Right cardiac atrium (tissue), 5 donors: Measurements from ENCODE around the gene FAM107B. TPM values are rescaled to one million over a fixed set of nuclear protein-coding genes. Genes with fewer than 3 reads are reported as not detected.
A peak's percentile ranks its signal among the peaks of the same experiment; 100 is the strongest.

Source experiments
- ATAC-seq, 2 donors: fragments of 200-7000 bp; cut with Tn5 transposase; one replicate each; pipeline versions ENCODE4 v1.8.0 to v1.9.1; 2020; ENCODE audit warnings: moderate library complexity in 2 of 2, mild to moderate bottlenecking in 1 of 2
- DNase-seq, 3 donors: peaks; one replicate each; pipeline ENCODE4 v3.0.0-alpha.2; 2020
- H3K27ac ChIP-seq: one replicate; pipeline ENCODE4 v1.5.1; 2013; ENCODE audit warnings: mild to moderate bottlenecking, low read length, control low read depth, moderate library complexity
- H3K27me3 ChIP-seq: one replicate; pipeline ENCODE4 v1.6.1; 2013; ENCODE audit not compliant: control insufficient read depth, insufficient read depth
- H3K4me1 ChIP-seq: one replicate; pipeline ENCODE4 v1.6.1; 2013; ENCODE audit warnings: low read length; ENCODE audit not compliant: control insufficient read depth, insufficient read depth
- H3K4me3 ChIP-seq: one replicate; pipeline ENCODE4 v1.5.1; 2013; ENCODE audit warnings: low read length, control low read depth
- H3K9me3 ChIP-seq: one replicate; pipeline ENCODE4 v1.6.1; 2013; ENCODE audit warnings: low read length; ENCODE audit not compliant: control insufficient read depth
- WGBS: extraction: QIAGEN DNeasy Blood & Tissue Kit; methylation state at CpG from one replicate; pipeline ENCODE4 v1.1.7; 2013; 5-methylcytosine and 5-hydroxymethylcytosine counted together
- intact Hi-C, 4 donors: fragments of 100-400 bp; cut with DNase I; formaldehyde crosslinking; loops; one replicate each; pipeline versions ENCODE4 v1.11.0 to v1.14.0; 2022 to 2023
- polyA plus RNA-seq: library from polyadenylated mRNA; stranded (reverse); fragments of 200-250 nt; gene quantifications from one replicate; pipeline ENCODE4 v1.2.3, GENCODE V29; 2013
- total RNA-seq, 4 donors: library from RNA; stranded (reverse); fragmentation: NEBNext Ultra II Directional; extraction: Animal tissue kit (Norgen Biotek cat#: 25700); gene quantifications; one replicate each; pipeline ENCODE4 v1.2.1, GENCODE V29; 2021
- donor health status: healthy with polysubstance abuse.
- donor health status: DM: no; HTN: yes; CAD: no.
- donor health status: DM: no; HTN: no; CAD: no.
- donor health status: DM: no; HTN: yes; CAD: no; lungs with severe emphysema.
- donor health status: DM: yes; HTN: yes; CAD: no.

Gene FAM107B
- total and polyA plus RNA-seq, 5 donors = 4.3 to 18.7 (median 8.0) TPM

DNA sequence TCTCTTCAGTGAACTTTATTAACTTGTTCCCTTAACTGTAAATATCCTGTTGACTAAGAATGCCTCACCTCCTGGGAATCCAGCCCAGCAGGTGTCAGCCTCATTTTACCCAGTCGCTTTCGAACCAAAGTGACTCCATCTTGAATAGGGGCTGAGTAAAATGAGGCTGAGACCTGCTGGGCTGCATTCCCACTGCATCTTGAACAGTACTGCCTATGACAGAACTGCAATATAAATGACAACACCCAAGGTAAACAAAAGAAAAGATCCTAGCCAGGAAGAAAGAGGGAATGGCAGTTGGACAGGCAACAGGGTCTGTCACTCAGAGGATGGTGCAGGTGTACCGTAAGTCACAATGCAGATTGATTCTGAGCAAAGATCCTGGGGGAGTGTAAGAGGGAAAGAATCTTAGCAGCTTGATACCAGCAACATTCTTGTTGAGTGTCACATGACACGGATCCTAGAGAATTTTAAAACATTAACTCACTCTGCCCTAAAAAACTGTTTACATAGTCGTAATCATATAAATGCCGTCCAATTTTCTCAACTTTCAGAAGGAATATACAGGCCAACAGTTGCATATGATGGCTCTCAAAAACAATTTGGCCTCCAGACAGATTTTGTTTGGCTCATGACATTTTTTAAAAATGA is 4.4 kb upstream of the FAM107B start:
- ATAC-seq = peak; percentile 44 to 71
- Histone ChIP-seq H3K27ac (no peak overlapping the region), H3K4me3 (no peak overlapping the region), H3K27me3 (no peaks in the 10 kb centered on the region), H3K4me1 (peaks cover 2% of the 10 kb centered on the region), H3K9me3 (no peaks in the 10 kb centered on the region)
- 57% methylated on average over 6 of the region's 6 CpGs for WGBS
- DNase-seq = no peak
- intact Hi-C loops = no loop called here

DNA sequence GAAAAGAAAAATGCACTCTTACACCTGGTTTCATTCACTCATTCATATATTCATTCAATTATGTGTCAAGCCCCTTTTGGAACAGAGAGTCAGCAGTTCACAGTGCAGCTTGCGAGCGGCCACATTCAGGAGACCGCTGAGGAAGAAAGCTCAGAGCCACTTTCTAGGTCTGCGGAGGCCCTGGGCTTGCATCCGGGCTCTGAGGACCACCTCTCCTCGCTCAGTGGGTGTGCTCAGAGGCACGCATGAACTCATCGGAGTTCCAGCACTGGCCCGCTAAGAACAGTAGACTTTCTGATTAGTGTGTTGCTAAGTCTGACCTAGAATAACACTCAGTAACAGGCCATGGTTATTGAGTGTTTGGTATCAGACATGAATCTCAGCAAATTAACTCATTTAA is 1.8 kb upstream of the FAM107B start:
- Histone ChIP-seq H3K27me3 (no peaks in the 10 kb centered on the region), H3K4me1 (peaks cover 2% of the 10 kb centered on the region), H3K9me3 (no peaks in the 10 kb centered on the region), H3K27ac (no peak overlapping the region), H3K4me3 (no peak overlapping the region)
- no peak for ATAC-seq
- 92% methylated on average over 9 of the region's 9 CpGs for WGBS
- DNase-seq = no peak
- intact Hi-C loops = no loop called here

DNA sequence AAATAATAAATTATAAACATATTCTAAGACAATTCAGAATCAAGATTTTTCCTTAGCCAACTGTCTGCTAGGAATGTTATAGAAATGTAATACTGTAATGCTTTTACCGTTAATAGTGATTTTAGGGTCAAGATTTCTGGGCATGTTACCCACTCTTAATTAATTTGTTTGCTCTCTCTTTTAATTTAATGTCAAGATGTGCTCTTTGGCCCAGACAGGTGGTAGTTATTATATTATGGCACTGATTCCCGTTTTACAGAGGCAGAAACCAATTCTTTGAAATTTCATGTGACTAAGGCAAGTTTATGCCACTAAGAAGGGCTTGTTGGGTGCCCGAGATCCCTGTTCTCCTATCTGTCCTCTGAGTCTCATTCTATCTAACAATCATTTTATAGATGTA is 959 bp upstream of the FAM107B start:
- intact Hi-C loops = no loop called here
- no peak for ATAC-seq
- DNase-seq = no peak
- no peak overlapping the region for H3K27ac ChIP-seq
- H3K4me1 ChIP-seq = peaks cover 2% of the 10 kb centered on the region
- no peaks in the 10 kb centered on the region for H3K9me3 ChIP-seq
- H3K27me3 ChIP-seq = no peaks in the 10 kb centered on the region
- no peak overlapping the region for H3K4me3 ChIP-seq
- WGBS = 84% methylated on average over 3 of the region's 3 CpGs

- Histone ChIP-seq H3K4me3 (no peak overlapping the region), H3K4me1 (peaks cover 2% of the 10 kb centered on the region), H3K9me3 (no peaks in the 10 kb centered on the region), H3K27ac (no peak overlapping the region), H3K27me3 (no peaks in the 10 kb centered on the region)
- DNase-seq = no peak
- 94% methylated on average over 22 of the region's 22 CpGs for WGBS
- intact Hi-C loops = no loop called here
- ATAC-seq = no peak
Observed at GRCh38 chr10:14774214-14774580, 500 bp downstream of the FAM107B start.

DNA sequence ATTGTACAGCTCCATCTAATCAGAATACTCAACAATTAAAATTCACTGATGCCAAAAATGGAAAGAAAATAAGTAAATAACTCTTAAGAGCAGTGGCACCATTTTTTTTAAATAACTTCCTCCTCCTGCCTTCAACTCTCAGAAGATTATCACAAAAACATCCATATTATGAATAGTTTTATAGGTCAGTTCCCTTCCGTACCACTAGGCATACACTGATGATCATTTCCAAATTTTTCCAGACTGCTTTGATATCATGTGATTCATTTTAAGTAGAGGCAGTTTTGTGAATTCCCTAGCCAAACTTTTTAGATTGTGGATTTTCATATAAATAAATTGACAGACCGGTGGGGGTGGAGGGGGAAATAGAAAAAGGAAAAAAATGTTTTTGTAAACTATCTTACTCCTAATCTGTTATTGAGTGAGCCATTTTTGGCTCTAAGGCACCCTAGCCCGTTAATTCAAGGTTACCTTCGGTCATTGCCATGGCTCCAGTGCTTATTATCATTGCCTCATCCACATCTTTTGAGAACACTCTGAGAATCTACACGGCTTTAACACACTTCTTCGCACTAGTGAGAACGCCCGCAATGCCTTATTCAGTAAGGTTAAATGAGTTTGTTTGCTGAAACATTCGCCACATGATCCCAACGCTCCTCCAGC is 1.0 kb downstream of the FAM107B start:
- intact Hi-C loops = no loop called here

DNA sequence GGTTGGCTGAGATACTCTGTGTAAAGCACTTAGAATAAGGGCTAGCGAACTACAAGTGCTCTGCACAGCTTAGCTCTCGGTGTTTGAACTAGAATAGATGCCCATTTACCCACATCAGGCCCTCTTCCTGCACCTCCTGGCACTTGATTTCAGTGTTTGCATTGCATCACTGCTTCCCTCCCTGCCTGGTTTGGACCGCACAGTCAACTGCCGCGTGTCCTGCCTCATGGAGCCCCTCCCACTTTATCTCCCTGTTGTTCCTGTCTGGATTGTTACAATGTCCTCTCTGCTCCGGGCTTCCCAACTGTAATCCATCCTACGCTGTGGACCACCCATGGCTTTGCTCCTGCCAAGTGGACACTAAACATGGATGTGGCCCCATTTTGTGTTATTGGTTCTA is 2.3 kb downstream of the FAM107B start:
- ATAC-seq (peak; percentile 75 to 84), DNase-seq (peak in 1 of 3 donors; percentile 59)
- intact Hi-C loops = no loop called here
- H3K4me3 ChIP-seq = no peak overlapping the region
- WGBS = 57% methylated on average over 7 of the region's 7 CpGs
- no peaks in the 10 kb centered on the region for H3K9me3 ChIP-seq
- H3K27me3 ChIP-seq = no peaks in the 10 kb centered on the region
- H3K4me1 ChIP-seq = no peaks in the 10 kb centered on the region
- H3K27ac ChIP-seq = no peak overlapping the region

More for the DNA sequence above, 1.0 kb downstream of the FAM107B start:
- WGBS = 83% methylated on average over 10 of the region's 10 CpGs
- no peak overlapping the region for H3K4me3 ChIP-seq
- no peaks in the 10 kb centered on the region for H3K27me3 ChIP-seq
- DNase-seq (no peak), ATAC-seq (no peak)
- H3K27ac ChIP-seq = no peak overlapping the region
- H3K4me1 ChIP-seq = no peaks in the 10 kb centered on the region
- no peaks in the 10 kb centered on the region for H3K9me3 ChIP-seq

- ATAC-seq (no peak), DNase-seq (no peak)
- intact Hi-C loops = no loop called here
- Histone ChIP-seq H3K4me1 (no peaks in the 10 kb centered on the region), H3K4me3 (no peak overlapping the region), H3K9me3 (no peaks in the 10 kb centered on the region), H3K27me3 (no peaks in the 10 kb centered on the region), H3K27ac (no peak overlapping the region)
- 93% methylated on average over 2 of the region's 2 CpGs for WGBS
Observed at GRCh38 chr10:14770927-14771326, 3.8 kb downstream of the FAM107B start.

- whole genome bisulfite sequencing = 75% methylated on average over 5 of the region's 5 CpGs
- H3K4me3 ChIP-seq = no peak overlapping the region
- no peaks in the 10 kb centered on the region for H3K4me1 ChIP-seq
- DNase-seq (no peak), ATAC-seq (no peak)
- intact Hi-C loops = no loop called here
- H3K9me3 ChIP-seq = no peaks in the 10 kb centered on the region
- no peak overlapping the region for H3K27ac ChIP-seq
- H3K27me3 ChIP-seq = no peaks in the 10 kb centered on the region
Observed at GRCh38 chr10:14761372-14761771, 13.3 kb downstream of the FAM107B start.

DNA sequence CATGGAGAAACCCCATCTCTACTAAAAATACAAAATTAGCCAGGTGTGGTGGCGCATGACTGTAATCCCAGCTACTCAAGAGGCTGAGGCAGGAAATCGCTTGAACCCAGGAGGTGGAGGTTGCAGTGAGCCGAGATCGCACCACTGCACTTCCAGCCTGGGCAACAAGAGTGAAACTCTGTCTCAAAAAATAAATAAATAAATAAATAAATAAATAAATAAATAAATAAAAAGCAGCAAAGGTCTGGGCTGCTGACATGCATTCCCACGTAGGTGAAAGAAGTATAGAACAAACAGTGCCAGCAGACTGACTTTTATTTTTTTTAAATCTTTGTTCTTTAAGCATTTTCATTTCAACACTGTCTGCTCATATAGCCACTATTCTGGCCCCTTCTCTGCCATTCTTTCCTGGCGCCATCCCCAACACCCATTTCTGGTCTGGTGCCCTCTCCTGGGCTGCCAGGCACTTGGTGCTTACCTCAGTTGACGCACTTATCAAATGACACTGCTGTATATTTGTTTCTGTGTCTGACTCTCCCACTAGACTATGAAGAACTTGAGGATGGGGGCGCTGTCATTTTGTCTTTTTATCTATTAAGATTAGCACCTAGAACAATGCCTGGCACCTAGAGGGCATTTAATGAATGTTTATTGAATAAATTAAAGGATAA is 15.6 kb downstream of the FAM107B start:
- no peak overlapping the region for H3K27ac ChIP-seq
- no peaks in the 10 kb centered on the region for H3K9me3 ChIP-seq
- 94% methylated on average over 8 of the region's 8 CpGs for WGBS
- no peak for DNase-seq
- no peaks in the 10 kb centered on the region for H3K27me3 ChIP-seq
- H3K4me1 ChIP-seq = no peaks in the 10 kb centered on the region
- no peak overlapping the region for H3K4me3 ChIP-seq
- intact Hi-C loops = no loop called here
- ATAC-seq = no peak

- Histone ChIP-seq H3K4me1 (no peaks in the 10 kb centered on the region), H3K27me3 (no peaks in the 10 kb centered on the region), H3K4me3 (no peak overlapping the region), H3K27ac (no peak overlapping the region), H3K9me3 (no peaks in the 10 kb centered on the region)
- DNase-seq (no peak), ATAC-seq (no peak)
- intact Hi-C loops = no loop called here
- WGBS = 98% methylated on average over 9 of the region's 9 CpGs
Observed at GRCh38 chr10:14758451-14758850, 16.2 kb downstream of the FAM107B start.

GRCh38 chr10:14757986-14758385 is 16.7 kb downstream of the FAM107B start:
- Histone ChIP-seq H3K27me3 (no peaks in the 10 kb centered on the region), H3K27ac (no peak overlapping the region), H3K4me1 (no peaks in the 10 kb centered on the region), H3K9me3 (no peaks in the 10 kb centered on the region), H3K4me3 (no peak overlapping the region)
- intact Hi-C loops = no loop called here
- no peak for DNase-seq
- WGBS = 83% methylated on average over 7 of the region's 7 CpGs
- ATAC-seq = no peak
